SK-N-SH (cell line): Measurements from ENCODE around the gene RBM33.

ENCODE experiments used
- CTCF ChIP-seq: fragments of 200-600 bp; sonication (generic); IDR thresholded peaks from 2 replicates; pipeline ENCODE4 v1.6.1; 2017; ENCODE audit warnings: antibody characterized with exemption, mild to moderate bottlenecking, moderate library complexity
- EZH2phosphoT487 ChIP-seq: fragments of 200-600 bp; sonication (generic); IDR thresholded peaks from 2 replicates; pipeline ENCODE4 v1.6.1; 2017; ENCODE audit warnings: low read depth, mixed run types, mild to moderate bottlenecking, antibody characterized with exemption, moderate library complexity, borderline replicate concordance
- USF2 ChIP-seq: fragments of 150-350 bp; IDR thresholded peaks from 2 replicates; pipeline ENCODE4 v1.6.1; 2017; ENCODE audit warnings: antibody characterized with exemption, low read length, low read depth, borderline replicate concordance

- TF ChIP-seq EZH2phosphoT487 (no peak), USF2 (no peak), CTCF (no peak)
These were observed 105.1 kb downstream of the RBM33 start for GRCh38 chr7:155749578-155749977.
